UCSD-AML1 (cell line): ENCODE data around the gene PRTFDC1.
"Not testable (repeated sequence)": the region's sequence is repeated elsewhere in the genome, so short reads cannot be mapped to it uniquely, and the experiment has no call there.

ENCODE experiments used
- DNase-seq: peaks from one replicate; lab custom pipeline; 2025; ENCODE audit not compliant: unreplicated experiment; lab: John Stamatoyannopoulos, UW

PRTFDC1 gene

DNA sequence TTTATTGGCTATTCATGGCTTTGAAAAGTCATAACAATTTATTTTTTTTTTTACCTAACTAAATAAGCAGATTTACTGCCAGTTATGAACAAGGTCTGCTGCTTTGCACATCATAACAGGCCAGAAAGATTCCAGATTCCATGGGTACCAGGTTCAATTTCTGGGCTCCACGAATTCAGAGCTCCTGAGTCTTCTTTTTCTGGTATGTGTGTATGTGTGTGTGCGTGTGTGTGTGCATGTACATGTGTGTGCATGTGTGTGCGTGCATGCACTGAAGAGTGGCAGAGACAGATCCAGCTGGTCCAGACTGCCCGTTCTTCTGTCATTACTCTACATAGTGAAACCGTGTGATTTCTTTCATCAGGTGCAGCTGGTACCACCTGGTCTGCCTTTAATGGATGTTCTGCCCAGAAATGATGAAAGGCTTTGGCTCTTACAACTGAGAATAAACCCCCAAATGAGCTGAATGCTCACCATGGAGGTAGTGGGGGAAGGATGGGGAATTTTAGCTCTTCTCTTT, 14.6 kb upstream of the PRTFDC1 start:
- DNase-seq, result no peak

DNA sequence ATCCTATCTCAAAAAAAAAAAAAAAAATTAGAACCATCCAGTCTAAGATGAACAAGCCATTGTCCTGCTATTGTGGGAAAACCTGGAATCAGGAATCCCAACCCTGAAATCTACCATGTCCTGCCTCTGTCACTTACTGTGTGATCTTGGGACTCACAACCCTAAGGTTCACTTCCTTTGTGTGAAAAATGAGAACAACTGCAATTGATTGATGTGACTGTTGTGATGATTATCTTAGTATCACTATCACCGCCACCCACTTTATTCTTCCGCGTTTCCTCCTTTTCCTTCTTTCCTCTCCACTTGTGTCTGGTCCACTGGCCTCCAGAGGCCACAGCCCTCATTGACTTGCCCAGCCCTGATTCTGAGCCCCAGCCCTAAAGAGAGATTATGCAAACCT, 12.6 kb upstream of the PRTFDC1 start:
- no peak for DNase-seq

DNA sequence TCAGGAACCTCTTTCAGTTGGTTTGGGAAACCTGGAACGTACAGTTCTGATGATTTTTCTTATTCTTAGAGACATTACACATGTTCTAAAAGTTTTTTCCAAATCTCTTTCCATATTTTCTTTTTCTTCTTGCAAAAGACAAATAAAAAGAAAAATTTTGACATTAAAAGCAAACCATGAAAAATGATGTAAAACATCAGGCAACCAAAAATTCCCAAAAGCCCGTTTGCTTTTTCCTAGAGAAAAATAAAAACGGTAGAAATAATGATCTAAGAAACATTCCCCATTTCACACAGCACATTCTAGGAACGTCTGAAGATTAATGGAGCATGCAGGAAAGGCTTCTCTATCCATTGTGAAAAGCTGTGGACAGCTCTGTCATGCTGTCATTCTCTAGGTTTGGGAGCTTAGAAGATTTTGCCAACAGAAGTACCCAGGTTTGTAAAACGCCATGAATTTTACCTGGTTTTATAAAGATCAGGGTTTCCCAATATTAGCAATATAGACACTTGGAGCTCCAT, 11.2 kb upstream of the PRTFDC1 start:
- no peak for DNase-seq

DNA sequence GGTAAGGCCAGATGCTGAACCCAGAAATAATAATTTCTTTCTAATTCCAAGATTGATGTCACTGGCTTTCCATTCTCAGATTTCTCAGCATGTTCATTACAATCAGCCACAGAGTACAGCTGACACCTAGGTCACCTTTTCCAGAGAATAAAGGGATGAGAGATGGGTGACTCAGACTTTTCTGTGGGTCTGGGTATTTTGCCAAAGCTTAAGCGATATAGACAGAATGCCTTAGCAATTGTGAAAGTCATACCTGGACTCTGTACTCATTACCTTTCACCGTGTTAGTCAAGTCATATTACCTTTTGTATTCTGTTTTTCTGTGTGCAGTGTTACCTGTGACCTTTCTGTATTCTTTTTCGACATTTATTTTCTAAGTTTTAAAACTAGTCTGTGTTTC, 10.6 kb upstream of the PRTFDC1 start:
- no peak for DNase-seq

DNA sequence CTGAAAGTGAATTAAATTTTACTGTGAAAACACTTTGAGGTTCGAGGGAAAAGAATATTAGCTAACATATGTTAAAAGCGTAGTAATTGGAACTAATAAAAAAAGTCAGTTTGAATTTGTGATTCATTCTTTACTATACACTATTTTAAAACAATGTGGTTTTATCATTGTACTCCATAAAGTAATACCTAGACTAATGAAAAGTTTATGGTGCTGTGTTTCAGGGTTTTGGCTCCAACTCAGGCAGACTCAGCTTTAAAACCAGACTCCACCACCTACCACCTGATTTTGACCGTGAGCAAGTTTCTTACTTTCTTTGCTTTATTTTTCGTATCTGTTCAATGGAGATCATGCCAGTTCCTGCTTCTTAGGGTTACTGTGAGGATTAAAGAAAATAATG, 9.2 kb upstream of the PRTFDC1 start:
- no peak for DNase-seq

DNA sequence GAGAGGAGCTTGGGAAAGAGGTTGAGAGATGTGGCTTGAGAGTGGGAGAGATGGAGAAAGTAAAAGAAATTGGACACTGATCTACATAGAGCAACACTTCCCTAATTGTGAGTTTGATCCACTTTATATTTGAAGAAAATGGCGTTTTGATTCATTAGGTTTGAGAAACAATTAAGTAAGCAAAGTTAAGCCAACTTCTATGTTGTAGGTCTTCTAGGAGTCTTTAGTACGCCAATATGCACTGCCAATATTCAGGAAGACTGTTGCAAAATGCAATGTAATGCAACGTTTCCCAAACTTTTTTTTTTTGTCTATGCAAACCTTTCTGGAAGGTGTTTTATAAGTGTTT, 7.0 kb upstream of the PRTFDC1 start:
- no peak for DNase-seq

DNA sequence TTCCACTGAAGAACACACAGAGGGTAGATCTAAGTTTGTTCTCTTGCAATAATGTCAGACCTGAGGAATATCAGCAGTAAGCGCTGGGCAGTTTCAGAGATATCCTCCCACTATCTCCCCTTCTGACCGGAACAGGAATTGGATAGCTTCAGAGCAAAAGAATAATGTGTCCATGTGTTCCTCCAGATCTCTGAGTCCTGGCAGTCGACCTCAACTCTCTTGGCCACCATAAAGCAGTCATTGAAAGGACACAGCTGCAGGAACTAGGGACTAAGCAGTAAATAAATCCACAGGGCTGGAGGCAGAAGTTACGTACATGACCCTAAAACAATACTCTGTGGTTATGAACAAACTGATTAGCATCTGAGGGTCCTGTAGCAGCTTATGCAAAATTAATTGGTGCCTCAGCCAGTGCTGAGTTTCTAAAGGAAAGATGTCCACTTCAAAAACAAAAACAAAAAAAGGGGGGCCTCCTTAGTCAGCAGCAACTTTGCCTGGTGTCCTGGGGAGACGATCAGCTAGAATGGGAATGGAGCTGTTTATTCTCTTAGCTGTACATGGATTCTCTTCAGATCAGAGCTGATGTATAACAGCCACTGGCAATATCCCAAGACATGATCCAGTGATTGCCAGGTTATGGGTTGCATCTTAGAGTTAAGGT, 6.4 kb upstream of the PRTFDC1 start:
- DNase-seq, result no peak

DNA sequence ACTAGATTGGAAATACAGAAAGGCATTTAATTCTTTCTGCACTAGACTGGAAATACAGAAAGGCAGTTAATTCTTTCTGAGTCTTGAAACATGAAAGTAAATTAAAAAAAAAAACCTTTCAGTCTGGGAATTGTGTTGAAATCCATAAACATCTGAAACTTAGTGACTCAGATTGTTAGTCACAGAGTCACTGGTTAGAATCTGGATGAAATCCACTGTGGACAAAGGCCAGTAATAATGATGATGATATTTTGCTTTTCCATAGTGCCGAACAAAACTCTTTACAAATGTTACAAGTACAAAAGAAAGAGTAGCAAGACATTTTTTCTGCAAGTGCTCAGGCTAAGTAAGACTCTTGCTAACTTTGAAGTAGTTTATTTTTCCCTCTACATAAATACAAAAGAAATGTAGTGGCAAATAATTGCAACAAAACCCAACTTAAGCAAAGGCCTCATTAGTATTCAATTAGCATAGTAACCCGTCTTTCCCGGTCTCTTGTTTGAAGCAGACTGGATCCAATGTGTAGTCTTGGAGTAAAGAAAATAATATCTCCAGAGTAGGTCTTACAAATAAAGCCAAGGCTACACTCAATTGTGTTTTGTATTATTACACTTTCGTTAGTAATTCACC, 5.8 kb upstream of the PRTFDC1 start:
- DNase-seq, result no peak

DNA sequence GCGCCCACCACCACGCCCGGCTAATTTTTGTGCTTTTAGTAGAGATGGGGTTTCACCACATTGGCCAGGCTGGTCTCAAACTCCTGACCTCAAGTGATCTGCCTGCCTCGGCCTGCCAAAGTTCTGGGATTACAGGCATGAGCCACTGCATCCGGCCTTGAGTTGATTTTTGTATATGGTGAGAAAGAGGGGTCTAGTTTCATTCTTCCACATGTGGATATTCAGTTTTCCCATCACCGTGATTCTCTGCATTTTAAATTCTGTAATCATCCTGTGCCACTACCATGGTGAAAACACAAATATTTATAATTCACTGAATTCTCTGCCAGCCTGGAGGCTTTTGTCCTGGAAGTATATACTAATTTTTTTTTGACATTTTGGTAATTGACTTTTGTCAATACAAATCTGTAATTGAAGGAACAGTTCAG, 5.2 kb upstream of the PRTFDC1 start:
- not testable (repeated sequence) for DNase-seq

DNA sequence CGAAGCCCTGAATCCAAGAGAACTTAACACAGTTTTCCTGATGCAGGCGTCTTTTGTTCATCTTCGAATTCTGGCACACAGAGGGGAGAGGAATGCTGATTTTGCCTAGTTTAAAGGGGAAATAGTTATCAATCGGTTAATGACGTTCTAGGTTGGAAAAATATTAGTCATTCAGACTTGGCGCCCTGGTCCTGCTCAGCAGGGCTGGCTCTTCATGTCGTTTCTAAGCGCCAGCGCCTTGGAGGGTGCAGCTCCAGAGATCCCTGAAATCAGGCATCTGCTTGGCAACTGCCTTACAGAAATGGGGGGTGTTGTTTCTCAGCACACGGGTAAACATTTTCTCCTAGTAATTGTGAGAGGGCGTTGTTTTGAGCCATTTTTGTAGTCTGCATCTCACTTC, 1.3 kb upstream of the PRTFDC1 start:
- DNase-seq, result no peak

DNA sequence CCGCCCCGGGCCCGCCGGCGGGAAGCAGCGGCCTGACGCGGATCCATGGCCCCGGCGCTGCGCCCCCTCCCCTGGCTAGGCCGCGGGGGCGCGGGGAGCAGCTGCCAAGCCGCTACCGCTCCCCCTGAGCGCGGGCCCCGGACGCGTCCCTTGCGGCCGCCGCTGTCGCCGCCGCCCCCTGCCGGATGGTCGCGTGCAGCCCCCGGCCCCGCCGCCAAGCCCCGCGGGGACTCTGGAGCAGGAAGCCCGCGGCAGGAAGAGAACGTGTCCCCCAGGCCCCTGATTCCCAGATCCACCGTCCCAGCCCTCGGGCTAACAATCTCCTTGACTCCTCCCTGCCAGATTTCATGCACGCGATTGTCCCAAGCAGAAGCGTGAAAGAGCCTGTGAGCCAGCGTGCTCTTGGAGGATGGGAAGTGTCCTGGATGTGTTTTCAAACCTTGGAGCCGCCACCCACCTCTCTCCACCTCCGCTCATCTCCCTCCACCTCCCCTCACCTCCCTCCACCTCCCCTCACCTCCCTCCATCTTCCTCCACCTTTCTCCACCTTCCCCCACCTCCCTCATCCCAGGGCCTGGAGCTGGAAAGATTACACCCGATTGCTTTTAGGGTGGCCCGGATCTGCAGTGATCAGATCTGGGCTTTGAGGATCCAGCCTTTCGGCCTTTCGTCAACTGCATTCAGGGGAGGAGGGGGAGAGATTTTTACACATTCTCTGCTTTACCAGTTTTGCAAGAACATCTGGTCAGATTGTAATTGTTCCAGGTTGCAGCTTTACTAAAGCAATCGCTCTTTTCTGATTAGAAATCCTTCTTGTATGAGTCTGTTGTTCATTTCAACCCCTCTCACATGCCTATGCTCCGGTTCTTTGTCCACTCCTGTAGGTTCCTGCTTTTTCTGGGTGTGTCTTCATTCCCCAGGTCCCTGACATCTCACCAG, 570 bp upstream of the PRTFDC1 start:
- peak; percentile 67 for DNase-seq

DNA sequence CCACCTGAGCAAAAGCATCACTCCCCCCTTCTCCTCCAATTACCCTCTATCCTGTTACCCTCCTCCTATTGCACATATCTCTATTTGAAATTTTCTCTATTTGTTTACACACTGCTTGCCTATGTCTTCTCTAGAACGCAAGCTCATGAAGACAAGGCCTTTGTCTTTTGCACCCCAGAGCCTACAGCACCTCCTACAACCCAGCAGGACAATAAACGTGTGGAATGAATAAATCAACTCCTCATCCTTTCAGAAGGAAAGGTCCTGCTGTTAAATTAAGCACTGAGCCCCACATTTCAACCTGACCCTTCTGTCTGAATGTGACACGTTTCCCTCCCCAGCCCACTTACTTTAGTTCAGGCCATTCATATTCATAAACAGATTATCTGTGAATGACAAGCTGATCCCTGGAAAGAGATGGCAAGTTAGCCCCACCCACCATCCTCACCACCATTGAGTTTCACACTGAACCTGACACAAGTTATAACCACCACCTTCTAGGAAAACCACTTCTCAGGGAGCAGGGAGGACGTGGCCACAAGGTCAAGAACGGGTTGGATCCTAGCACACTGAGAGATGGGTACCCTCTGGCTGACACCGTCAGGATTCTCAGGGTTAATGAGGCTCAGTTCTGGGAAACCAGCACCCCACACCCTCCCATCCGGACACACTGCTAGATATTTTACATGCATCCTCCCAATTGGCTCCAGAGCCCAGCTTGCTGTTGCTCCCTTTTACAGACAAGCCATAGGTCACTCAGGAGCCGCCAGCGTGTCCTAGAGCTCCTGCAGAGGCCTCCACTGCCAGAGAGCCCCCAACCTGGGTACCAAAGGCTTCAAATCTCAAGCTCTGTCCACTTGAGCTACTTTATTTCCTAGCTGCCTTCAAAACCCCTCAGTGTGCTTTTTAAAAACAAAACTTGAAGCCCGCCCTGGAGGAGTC, 934 bp downstream of the PRTFDC1 start:
- peak; percentile 66 for DNase-seq

DNA sequence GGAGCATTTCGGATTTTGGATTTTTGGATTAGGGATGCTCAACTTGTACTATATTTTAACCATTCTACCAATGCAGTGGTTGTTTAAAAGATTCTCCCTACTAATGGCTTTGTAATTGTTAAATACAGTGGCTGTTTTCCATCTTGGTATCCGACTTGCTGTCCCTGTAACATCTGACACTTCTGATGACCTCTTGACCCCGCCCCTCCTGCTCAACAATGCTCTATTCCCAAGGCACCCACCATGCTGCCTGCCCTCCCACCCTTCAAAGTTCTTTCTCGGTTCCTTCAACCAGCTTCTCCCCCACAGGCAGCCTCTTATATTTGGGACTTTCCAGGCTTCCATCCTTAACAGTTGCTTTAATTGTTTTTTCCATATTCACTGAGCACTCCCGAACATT, 2.0 kb downstream of the PRTFDC1 start:
- DNase-seq, result no peak

DNA sequence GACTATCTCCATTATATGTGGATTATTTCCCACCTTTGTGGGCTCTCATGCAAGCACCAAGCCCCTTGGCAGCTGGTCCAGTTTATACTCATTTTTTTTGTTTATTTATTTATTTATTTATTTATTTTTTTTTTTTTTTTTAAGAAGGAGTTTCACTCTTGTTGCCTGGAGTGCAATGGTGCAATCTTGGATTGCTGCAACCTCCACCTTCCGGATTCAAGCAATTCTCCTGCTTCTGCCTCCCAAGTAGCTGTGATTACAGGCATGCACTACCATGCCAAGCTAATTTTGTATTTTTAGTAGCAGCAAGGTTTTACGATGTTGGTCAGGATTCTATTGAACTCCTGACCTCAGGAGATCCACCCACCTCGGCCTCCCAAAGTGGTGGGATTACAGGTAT, 2.8 kb downstream of the PRTFDC1 start:
- no peak for DNase-seq

DNA sequence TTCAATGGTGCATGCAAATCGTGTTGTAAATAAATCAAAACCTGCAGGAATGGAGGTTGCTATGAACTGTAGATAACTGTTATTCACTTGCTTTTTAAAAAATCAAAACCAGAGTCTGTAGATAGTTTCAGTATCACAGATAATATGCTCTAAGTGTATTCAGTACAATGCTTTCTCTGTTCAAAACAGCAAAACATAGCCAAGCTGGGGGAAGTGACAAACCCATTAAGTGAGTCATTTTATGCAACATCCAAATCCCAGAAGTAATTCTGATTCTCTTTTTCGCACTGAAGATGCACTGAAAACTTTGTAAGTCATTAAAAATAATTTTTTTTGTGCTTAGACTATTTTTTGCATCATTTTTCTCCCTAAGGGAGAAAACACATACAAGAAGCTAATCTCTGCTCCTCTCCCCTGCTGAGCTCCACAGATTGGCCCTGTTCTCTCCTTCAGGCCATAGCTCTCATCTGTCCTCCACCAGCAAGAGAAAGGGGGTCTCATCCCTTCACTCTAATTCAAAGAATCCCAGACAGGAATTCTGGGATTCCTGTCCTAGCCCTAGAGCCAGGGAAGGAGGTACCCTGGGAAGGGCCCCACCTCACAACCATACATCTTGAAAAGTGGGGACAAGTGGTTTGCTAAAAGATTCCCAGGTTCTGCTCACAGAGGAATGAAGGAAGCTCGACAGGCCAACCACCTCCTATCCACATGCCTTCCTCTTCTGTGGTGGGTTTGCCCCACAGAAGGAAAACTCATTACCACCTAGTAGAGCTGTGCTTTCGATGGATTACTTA, 4.9 kb downstream of the PRTFDC1 start:
- no peak for DNase-seq

DNA sequence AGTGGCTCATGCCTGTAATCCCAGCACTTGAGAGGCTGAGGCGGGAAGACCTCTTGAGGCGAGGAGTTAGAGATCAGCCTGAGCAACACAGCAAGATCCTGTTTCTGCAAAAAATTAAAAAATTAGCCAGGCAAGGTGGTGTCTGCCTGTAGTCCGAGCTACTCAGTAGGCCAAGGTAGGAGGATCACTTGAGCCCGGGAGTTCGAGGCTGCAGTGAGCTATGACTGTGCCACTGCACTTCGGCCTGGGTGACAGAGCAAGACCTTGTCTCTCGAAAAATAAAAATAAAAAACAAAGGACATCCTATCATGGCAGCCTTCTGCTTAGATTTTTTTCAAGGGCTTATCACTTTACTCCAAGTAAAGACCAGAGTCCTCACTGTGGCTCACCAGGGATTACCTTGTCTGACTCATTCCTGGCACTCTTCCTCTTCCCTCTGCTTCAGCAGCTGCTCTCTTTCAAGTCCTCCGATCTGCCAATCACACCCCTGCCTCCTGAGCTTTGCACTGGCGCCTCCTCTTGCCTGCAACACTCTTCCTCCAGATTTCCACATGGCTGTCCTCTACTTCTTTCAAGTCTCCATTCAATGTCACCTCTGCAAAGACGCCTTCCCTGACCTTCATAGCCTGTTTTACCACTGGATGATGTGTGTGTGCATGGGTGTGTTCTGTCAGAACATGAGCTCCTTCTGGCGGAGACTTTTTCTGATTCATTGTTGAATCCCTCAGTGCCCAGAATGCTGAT, 7.7 kb downstream of the PRTFDC1 start:
- no peak for DNase-seq

DNA sequence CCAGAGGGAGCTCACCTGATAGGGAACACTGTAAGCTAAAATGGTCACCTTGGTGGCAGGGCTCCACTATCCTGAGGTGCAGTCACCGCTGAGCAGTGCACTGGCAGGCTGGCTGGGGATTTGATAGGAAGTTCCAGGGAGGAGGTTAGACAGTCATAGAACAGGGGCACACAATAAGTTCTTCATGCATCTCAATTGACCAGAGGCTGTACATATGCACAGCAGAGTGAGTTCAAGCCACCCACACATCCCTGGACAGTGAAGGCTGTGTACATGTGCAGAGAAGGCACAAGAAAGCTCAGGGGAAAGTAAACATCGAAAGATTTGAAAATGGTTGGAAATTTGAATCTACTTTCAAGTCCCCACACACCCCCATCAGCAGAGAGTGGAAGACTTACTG, 13.9 kb downstream of the PRTFDC1 start:
- DNase-seq, result no peak

DNA sequence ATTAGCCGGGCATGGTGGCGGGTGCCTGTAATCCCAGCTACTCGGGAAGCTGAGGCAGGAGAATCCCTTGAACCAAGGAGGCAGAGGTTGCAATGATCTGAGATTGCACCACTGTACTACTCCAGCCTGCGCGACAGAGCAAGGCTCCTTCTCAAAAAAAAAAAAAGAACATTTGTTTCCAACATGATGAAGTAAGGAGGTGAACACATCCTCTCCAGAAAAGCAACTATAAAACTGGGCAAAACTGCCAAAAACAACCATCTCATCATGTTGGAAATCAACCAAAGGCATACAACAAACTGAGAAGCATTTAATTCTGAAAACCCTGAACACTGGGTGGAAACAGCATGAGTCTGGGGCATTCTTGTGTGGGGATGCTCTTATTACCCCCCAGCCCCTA, 14.3 kb downstream of the PRTFDC1 start:
- DNase-seq, result no peak
